Stimulated activated CD4-positive, alpha-beta T cell treated with anti-CD3 and anti-CD28 coated beads, Interleukin-2, amount 100 ng/mL, for 48 hours (primary cell): Measurements from ENCODE around the gene IL4I1.

Experiments
- DNase-seq, 2 donors: peaks; one replicate each; pipeline ENCODE4 v3.0.0-alpha.2; 2020

Gene IL4I1

GRCh38 chr19:49862391-49863253 is 34.1 kb downstream of the IL4I1 start:
- DNase-seq, result no peak

GRCh38 chr19:49861541-49862378 is 34.9 kb downstream of the IL4I1 start:
- DNase-seq, result no peak

- DNase-seq, result no peak
Measured at GRCh38 chr19:49861107-49861506, 35.6 kb downstream of the IL4I1 start.

- DNase-seq, result no peak
Measured at GRCh38 chr19:49860336-49861102, 36.2 kb downstream of the IL4I1 start.

GRCh38 chr19:49859682-49860335 is 36.9 kb downstream of the IL4I1 start:
- no peak for DNase-seq

GRCh38 chr19:49858088-49858985 is 38.4 kb downstream of the IL4I1 start:
- DNase-seq, result no peak

- DNase-seq, result no peak
Measured at GRCh38 chr19:49857838-49858087, 38.9 kb downstream of the IL4I1 start.

GRCh38 chr19:49857061-49857837 is 39.4 kb downstream of the IL4I1 start:
- no peak for DNase-seq

GRCh38 chr19:49856574-49857021 is 40.1 kb downstream of the IL4I1 start:
- DNase-seq, result no peak

- DNase-seq, result no peak
Measured at GRCh38 chr19:49855676-49856573, 40.8 kb downstream of the IL4I1 start.

GRCh38 chr19:49855277-49855675 is 41.4 kb downstream of the IL4I1 start:
- no peak for DNase-seq

GRCh38 chr19:49854378-49855263 is 42.1 kb downstream of the IL4I1 start:
- DNase-seq, result no peak

GRCh38 chr19:49853852-49854377 is 42.8 kb downstream of the IL4I1 start:
- DNase-seq, result no peak

GRCh38 chr19:49852631-49853126 is 44.0 kb downstream of the IL4I1 start:
- no peak for DNase-seq

GRCh38 chr19:49851456-49852259 is 45.0 kb downstream of the IL4I1 start:
- DNase-seq, result no peak

- peak; percentile 88 to 89 for DNase-seq
Measured at GRCh38 chr19:49850487-49851342, 46.0 kb downstream of the IL4I1 start, which contains the start of gene PTOV1. Gene PTOV1, plus strand, starts transcription at chr19:49851159.

- no peak for DNase-seq
Measured at GRCh38 chr19:49850221-49850486, 46.5 kb downstream of the IL4I1 start.
